ENCODE data around the gene DPYSL3.

- no peak for TF ChIP-seq CTCF (IDR thresholded peaks at IDR 0.05; ENCODE audit: insufficient read depth, low read length)
- no peak for TF ChIP-seq GABPA (IDR thresholded peaks at IDR 0.05; ENCODE audit: low read depth)
- TF ChIP-seq POLR2AphosphoS5 (IDR thresholded peaks at IDR 0.05; ENCODE audit: low read depth) = no peak
- TF ChIP-seq, protein P1, sequence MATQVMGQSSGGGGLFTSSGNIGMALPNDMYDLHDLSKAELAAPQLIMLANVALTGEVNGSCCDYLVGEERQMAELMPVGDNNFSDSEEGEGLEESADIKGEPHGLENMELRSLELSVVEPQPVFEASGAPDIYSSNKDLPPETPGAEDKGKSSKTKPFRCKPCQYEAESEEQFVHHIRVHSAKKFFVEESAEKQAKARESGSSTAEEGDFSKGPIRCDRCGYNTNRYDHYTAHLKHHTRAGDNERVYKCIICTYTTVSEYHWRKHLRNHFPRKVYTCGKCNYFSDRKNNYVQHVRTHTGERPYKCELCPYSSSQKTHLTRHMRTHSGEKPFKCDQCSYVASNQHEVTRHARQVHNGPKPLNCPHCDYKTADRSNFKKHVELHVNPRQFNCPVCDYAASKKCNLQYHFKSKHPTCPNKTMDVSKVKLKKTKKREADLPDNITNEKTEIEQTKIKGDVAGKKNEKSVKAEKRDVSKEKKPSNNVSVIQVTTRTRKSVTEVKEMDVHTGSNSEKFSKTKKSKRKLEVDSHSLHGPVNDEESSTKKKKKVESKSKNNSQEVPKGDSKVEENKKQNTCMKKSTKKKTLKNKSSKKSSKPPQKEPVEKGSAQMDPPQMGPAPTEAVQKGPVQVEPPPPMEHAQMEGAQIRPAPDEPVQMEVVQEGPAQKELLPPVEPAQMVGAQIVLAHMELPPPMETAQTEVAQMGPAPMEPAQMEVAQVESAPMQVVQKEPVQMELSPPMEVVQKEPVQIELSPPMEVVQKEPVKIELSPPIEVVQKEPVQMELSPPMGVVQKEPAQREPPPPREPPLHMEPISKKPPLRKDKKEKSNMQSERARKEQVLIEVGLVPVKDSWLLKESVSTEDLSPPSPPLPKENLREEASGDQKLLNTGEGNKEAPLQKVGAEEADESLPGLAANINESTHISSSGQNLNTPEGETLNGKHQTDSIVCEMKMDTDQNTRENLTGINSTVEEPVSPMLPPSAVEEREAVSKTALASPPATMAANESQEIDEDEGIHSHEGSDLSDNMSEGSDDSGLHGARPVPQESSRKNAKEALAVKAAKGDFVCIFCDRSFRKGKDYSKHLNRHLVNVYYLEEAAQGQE (IDR thresholded peaks at IDR 0.05; ENCODE audit: insufficient replicate concordance, low read depth) = no peak
Measured at GRCh38 chr5:147517383-147517782, 7.5 kb upstream of the DPYSL3 start.
